ENCODE results near the gene RAPGEF1. TPM values are rescaled to one million over a fixed set of nuclear protein-coding genes. Genes with fewer than 3 reads are reported as not detected.

The RAPGEF1 gene
- total and polyA plus RNA-seq, 2 experiments from 2014 or later, result 9.9 to 82.8 TPM

DNA sequence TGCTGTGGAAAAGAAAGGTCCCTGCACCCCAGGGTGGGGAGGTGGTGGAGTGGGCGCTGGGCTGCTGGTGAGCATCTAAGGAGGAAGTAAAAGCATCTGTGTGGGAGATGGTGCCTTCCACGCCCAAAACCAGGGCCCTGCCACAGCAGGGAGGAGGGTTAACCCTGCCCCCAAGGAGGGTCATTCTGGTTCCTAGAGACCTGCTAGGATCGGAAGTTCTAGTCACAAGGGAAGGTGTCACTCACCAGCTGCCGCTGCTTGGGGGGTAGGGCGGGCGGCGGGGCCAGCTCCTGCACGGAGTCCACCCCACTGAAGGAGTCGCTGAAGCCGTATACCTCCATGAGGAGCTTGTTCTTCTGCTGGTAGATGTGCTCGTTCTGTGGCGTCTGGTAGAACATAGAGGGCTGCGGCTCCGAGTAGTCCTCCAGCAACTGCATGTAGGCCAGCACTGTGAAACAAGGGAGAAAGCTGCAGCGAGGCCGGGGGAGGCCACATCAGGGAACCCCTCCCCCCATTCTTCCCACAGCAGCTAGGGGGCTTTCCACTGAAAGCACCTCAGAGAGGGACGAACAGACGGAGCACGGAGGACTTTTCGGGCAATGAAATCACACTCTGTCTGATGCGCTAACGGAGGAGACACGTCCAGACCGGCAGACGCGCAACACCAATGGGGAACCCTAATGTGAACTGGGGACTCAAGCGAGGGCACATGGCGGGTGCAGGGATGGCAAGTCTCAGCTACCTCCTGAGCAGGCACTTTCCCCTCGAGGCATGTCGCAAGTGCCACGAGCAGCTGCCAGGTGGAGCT, 118.1 kb downstream of the RAPGEF1 start:
- Mint-ChIP-seq H3K27me3 (ENCODE audit: insufficient read depth, low read depth, poor library complexity) (peaks cover 14% of the 10 kb centered on the region), H3K4me1 (peaks cover 13% of the 10 kb centered on the region), H3K9me3 (no peaks in the 10 kb centered on the region), H3K4me3 (no peak overlapping the region), H3K27ac (peak overlapping the region; percentile 85), H3K36me3 (ENCODE audit: low read depth) (peaks cover 47% of the 10 kb centered on the region)
- Histone ChIP-seq H3K27ac (ENCODE audit: low read depth) (peak overlapping the region; percentile 45; the same call in 1 of the 2 replicates), H3K4me1 (ENCODE audit: insufficient read depth) (no peaks in the 10 kb centered on the region), H3K36me3 (ENCODE audit: insufficient read depth) (peaks cover 15% of the 10 kb centered on the region; the same call in 1 of the 2 replicates), H3K9me2 (ENCODE audit: insufficient read depth) (no peaks in the 10 kb centered on the region), H3K79me2 (replicated peaks; ENCODE audit: insufficient read depth) (no peaks in the 10 kb centered on the region), H4K20me1 (replicated peaks; ENCODE audit: insufficient read depth) (peaks cover 3% of the 10 kb centered on the region), H3K4me3 (no peak overlapping the region), H2AFZ (no peak overlapping the region), H3K4me2 (no peak overlapping the region), H3K27me3 (ENCODE audit: insufficient read depth) (no peaks in the 10 kb centered on the region), H3F3A (replicated peaks; ENCODE audit: low read depth) (no peaks in the 10 kb centered on the region)
- TF ChIP-seq STAT1 (IDR thresholded peaks at IDR 0.05; ENCODE audit: unreplicated experiment), result no peak
- TF ChIP-seq, protein P1, sequence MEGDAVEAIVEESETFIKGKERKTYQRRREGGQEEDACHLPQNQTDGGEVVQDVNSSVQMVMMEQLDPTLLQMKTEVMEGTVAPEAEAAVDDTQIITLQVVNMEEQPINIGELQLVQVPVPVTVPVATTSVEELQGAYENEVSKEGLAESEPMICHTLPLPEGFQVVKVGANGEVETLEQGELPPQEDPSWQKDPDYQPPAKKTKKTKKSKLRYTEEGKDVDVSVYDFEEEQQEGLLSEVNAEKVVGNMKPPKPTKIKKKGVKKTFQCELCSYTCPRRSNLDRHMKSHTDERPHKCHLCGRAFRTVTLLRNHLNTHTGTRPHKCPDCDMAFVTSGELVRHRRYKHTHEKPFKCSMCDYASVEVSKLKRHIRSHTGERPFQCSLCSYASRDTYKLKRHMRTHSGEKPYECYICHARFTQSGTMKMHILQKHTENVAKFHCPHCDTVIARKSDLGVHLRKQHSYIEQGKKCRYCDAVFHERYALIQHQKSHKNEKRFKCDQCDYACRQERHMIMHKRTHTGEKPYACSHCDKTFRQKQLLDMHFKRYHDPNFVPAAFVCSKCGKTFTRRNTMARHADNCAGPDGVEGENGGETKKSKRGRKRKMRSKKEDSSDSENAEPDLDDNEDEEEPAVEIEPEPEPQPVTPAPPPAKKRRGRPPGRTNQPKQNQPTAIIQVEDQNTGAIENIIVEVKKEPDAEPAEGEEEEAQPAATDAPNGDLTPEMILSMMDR (conservative IDR thresholded peaks at IDR 0.05; ENCODE audit: low read depth in 2 of 2), result no peak
- TF ChIP-seq CREB1 (CRISPR knock-in tag; IDR thresholded peaks at IDR 0.05; ENCODE audit: low read depth), result no peak
- TF ChIP-seq EZH2phosphoT487 (IDR thresholded peaks at IDR 0.05; ENCODE audit: unreplicated experiment), result no peak
- no peak for TF ChIP-seq ZNF331 (CRISPR knock-in tag; IDR thresholded peaks at IDR 0.05; ENCODE audit: low read depth)
- TF ChIP-seq, protein P2, sequence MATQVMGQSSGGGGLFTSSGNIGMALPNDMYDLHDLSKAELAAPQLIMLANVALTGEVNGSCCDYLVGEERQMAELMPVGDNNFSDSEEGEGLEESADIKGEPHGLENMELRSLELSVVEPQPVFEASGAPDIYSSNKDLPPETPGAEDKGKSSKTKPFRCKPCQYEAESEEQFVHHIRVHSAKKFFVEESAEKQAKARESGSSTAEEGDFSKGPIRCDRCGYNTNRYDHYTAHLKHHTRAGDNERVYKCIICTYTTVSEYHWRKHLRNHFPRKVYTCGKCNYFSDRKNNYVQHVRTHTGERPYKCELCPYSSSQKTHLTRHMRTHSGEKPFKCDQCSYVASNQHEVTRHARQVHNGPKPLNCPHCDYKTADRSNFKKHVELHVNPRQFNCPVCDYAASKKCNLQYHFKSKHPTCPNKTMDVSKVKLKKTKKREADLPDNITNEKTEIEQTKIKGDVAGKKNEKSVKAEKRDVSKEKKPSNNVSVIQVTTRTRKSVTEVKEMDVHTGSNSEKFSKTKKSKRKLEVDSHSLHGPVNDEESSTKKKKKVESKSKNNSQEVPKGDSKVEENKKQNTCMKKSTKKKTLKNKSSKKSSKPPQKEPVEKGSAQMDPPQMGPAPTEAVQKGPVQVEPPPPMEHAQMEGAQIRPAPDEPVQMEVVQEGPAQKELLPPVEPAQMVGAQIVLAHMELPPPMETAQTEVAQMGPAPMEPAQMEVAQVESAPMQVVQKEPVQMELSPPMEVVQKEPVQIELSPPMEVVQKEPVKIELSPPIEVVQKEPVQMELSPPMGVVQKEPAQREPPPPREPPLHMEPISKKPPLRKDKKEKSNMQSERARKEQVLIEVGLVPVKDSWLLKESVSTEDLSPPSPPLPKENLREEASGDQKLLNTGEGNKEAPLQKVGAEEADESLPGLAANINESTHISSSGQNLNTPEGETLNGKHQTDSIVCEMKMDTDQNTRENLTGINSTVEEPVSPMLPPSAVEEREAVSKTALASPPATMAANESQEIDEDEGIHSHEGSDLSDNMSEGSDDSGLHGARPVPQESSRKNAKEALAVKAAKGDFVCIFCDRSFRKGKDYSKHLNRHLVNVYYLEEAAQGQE (IDR thresholded peaks at IDR 0.05; ENCODE audit: unreplicated experiment), result no peak
- TF ChIP-seq JUNB (IDR thresholded peaks at IDR 0.05; ENCODE audit: unreplicated experiment), result no peak
- no peak for TF ChIP-seq NANOG (IDR thresholded peaks at IDR 0.05; ENCODE audit: borderline replicate concordance)
- TF ChIP-seq, protein P3, sequence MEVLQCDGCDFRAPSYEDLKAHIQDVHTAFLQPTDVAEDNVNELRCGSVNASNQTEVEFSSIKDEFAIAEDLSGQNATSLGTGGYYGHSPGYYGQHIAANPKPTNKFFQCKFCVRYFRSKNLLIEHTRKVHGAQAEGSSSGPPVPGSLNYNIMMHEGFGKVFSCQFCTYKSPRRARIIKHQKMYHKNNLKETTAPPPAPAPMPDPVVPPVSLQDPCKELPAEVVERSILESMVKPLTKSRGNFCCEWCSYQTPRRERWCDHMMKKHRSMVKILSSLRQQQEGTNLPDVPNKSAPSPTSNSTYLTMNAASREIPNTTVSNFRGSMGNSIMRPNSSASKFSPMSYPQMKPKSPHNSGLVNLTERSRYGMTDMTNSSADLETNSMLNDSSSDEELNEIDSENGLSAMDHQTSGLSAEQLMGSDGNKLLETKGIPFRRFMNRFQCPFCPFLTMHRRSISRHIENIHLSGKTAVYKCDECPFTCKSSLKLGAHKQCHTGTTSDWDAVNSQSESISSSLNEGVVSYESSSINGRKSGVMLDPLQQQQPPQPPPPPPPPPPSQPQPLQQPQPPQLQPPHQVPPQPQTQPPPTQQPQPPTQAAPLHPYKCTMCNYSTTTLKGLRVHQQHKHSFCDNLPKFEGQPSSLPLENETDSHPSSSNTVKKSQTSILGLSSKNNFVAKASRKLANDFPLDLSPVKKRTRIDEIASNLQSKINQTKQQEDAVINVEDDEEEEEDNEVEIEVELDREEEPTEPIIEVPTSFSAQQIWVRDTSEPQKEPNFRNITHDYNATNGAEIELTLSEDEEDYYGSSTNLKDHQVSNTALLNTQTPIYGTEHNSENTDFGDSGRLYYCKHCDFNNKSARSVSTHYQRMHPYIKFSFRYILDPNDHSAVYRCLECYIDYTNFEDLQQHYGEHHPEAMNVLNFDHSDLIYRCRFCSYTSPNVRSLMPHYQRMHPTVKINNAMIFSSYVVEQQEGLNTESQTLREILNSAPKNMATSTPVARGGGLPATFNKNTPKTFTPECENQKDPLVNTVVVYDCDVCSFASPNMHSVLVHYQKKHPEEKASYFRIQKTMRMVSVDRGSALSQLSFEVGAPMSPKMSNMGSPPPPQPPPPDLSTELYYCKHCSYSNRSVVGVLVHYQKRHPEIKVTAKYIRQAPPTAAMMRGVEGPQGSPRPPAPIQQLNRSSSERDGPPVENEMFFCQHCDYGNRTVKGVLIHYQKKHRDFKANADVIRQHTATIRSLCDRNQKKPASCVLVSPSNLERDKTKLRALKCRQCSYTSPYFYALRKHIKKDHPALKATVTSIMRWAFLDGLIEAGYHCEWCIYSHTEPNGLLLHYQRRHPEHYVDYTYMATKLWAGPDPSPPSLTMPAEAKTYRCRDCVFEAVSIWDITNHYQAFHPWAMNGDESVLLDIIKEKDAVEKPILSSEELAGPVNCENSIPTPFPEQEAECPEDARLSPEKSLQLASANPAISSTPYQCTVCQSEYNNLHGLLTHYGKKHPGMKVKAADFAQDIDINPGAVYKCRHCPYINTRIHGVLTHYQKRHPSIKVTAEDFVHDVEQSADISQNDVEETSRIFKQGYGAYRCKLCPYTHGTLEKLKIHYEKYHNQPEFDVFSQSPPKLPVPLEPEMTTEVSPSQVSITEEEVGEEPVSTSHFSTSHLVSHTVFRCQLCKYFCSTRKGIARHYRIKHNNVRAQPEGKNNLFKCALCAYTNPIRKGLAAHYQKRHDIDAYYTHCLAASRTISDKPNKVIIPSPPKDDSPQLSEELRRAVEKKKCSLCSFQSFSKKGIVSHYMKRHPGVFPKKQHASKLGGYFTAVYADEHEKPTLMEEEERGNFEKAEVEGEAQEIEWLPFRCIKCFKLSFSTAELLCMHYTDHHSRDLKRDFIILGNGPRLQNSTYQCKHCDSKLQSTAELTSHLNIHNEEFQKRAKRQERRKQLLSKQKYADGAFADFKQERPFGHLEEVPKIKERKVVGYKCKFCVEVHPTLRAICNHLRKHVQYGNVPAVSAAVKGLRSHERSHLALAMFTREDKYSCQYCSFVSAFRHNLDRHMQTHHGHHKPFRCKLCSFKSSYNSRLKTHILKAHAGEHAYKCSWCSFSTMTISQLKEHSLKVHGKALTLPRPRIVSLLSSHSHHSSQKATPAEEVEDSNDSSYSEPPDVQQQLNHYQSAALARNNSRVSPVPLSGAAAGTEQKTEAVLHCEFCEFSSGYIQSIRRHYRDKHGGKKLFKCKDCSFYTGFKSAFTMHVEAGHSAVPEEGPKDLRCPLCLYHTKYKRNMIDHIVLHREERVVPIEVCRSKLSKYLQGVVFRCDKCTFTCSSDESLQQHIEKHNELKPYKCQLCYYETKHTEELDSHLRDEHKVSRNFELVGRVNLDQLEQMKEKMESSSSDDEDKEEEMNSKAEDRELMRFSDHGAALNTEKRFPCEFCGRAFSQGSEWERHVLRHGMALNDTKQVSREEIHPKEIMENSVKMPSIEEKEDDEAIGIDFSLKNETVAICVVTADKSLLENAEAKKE (CRISPR knock-in tag; IDR thresholded peaks at IDR 0.05), result no peak
- no peak for TF ChIP-seq EZH2 (IDR thresholded peaks at IDR 0.05; ENCODE audit: low read depth, unreplicated experiment)
- TF ChIP-seq, protein P4, sequence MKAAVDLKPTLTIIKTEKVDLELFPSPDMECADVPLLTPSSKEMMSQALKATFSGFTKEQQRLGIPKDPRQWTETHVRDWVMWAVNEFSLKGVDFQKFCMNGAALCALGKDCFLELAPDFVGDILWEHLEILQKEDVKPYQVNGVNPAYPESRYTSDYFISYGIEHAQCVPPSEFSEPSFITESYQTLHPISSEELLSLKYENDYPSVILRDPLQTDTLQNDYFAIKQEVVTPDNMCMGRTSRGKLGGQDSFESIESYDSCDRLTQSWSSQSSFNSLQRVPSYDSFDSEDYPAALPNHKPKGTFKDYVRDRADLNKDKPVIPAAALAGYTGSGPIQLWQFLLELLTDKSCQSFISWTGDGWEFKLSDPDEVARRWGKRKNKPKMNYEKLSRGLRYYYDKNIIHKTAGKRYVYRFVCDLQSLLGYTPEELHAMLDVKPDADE (IDR thresholded peaks at IDR 0.05), result no peak
- TF ChIP-seq POLR2AphosphoS5 (IDR thresholded peaks at IDR 0.05; ENCODE audit: low read depth), result no peak
- no peak for TF ChIP-seq ZNF114 (CRISPR knock-in tag; IDR thresholded peaks at IDR 0.05)
- DNase-seq (ENCODE audit: low spot score) (no peak), ATAC-seq (no peak; the same call in 2 of the 3 replicates)
